Cardiac muscle cell (in vitro differentiated cells and primary cell): Measurements from ENCODE around the gene SRRM3. TPM values are rescaled to one million over a fixed set of nuclear protein-coding genes. Genes with fewer than 3 reads are reported as not detected.
A peak's percentile ranks its signal among the peaks of the same experiment; 100 is the strongest.

ENCODE experiments used
- DNase-seq, 2 donors: peaks; one replicate each; pipeline versions ENCODE4 v3.0.0 to v3.0.0-alpha.2; 2010 to 2017; ENCODE audit warnings: low read depth in 1 of 2, low spot score in 1 of 2
- H3K27ac ChIP-seq: fragments of 200-600 bp; sonication (generic); 2 replicates; pipeline ENCODE4 v1.5.1; 2016
- H3K27me3 ChIP-seq: fragments of 200-600 bp; sonication (generic); 2 replicates; pipeline ENCODE4 v1.6.0; 2016; ENCODE audit warnings: control low read depth
- H3K36me3 ChIP-seq: fragments of 200-600 bp; sonication (generic); 2 replicates; pipeline ENCODE4 v1.5.1; 2016; ENCODE audit warnings: control low read depth
- H3K4me1 ChIP-seq: fragments of 200-600 bp; sonication (generic); 2 replicates; pipeline ENCODE4 v1.8.1; 2017; ENCODE audit warnings: low read depth, mild to moderate bottlenecking, mixed run types
- H3K4me3 ChIP-seq: fragments of 200-600 bp; sonication (generic); 2 replicates; pipeline ENCODE4 v1.5.1; 2016; ENCODE audit warnings: mild to moderate bottlenecking
- H3K9me3 ChIP-seq: fragments of 200-600 bp; sonication (generic); 2 replicates; pipeline ENCODE4 v1.5.1; 2017; ENCODE audit warnings: low read depth, mild to moderate bottlenecking, control low read depth
- polyA plus RNA-seq: library from polyadenylated mRNA; unstranded; fragments of >200 nt; fragmentation: Nextera tagmentation; extraction: Ambion mirVana; gene quantifications from 2 replicates; pipeline ENCODE4 v1.2.1, GENCODE V29; 2016
- total RNA-seq: library from RNA; depleted of rRNA; stranded (reverse); fragments of >200 nt; gene quantifications from 2 replicates; pipeline ENCODE4 v1.2.3, GENCODE V29; 2016
- TF ChIP-seq, protein P1 (sequence below): IDR thresholded peaks from 2 replicates; pipeline ENCODE4 v1.5.1; 2012; ENCODE audit warnings: low read depth, mild to moderate bottlenecking, low read length

Gene SRRM3
- total and polyA plus RNA-seq, 2 experiments from 2014 or later, result 0.89 to 2.7 TPM

DNA sequence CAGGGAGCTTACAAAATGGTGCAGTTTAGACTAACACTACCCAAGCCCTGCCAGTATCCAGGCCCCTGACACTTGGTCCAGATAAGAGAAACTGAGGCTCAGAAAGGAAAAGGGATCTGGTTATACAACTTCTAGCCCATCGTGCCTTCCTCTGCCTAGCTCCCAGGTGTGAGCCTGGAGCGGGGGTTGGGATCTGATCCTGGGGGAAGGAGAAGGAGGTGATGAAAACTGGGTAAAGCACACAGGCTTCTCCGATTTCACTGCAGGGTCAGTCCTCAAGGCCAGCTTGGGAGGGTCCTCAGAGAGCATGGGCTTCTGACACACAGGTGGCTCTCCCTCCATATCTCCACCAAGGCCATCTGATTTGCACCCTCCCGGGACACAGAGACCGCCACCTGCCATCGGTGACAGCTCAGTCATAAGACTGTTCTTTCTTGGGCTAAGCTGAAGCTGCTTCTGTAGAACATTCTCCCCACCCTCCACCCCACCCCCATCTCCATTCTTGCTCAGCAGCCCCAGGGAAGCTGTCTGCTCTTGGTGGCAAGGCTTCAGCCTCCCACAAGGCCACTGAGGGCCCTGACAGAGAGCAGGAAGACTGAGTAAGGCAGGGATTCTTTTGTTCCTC, 16.4 kb downstream of the SRRM3 start:
- Histone ChIP-seq H3K4me3 (no peak overlapping the region), H3K36me3 (no peaks in the 10 kb centered on the region), H3K27me3 (no peaks in the 10 kb centered on the region), H3K4me1 (peaks cover 6% of the 10 kb centered on the region), H3K27ac (no peak overlapping the region), H3K9me3 (no peaks in the 10 kb centered on the region)
- DNase-seq, result no peak
- TF ChIP-seq, protein P1, sequence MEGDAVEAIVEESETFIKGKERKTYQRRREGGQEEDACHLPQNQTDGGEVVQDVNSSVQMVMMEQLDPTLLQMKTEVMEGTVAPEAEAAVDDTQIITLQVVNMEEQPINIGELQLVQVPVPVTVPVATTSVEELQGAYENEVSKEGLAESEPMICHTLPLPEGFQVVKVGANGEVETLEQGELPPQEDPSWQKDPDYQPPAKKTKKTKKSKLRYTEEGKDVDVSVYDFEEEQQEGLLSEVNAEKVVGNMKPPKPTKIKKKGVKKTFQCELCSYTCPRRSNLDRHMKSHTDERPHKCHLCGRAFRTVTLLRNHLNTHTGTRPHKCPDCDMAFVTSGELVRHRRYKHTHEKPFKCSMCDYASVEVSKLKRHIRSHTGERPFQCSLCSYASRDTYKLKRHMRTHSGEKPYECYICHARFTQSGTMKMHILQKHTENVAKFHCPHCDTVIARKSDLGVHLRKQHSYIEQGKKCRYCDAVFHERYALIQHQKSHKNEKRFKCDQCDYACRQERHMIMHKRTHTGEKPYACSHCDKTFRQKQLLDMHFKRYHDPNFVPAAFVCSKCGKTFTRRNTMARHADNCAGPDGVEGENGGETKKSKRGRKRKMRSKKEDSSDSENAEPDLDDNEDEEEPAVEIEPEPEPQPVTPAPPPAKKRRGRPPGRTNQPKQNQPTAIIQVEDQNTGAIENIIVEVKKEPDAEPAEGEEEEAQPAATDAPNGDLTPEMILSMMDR, result no peak

DNA sequence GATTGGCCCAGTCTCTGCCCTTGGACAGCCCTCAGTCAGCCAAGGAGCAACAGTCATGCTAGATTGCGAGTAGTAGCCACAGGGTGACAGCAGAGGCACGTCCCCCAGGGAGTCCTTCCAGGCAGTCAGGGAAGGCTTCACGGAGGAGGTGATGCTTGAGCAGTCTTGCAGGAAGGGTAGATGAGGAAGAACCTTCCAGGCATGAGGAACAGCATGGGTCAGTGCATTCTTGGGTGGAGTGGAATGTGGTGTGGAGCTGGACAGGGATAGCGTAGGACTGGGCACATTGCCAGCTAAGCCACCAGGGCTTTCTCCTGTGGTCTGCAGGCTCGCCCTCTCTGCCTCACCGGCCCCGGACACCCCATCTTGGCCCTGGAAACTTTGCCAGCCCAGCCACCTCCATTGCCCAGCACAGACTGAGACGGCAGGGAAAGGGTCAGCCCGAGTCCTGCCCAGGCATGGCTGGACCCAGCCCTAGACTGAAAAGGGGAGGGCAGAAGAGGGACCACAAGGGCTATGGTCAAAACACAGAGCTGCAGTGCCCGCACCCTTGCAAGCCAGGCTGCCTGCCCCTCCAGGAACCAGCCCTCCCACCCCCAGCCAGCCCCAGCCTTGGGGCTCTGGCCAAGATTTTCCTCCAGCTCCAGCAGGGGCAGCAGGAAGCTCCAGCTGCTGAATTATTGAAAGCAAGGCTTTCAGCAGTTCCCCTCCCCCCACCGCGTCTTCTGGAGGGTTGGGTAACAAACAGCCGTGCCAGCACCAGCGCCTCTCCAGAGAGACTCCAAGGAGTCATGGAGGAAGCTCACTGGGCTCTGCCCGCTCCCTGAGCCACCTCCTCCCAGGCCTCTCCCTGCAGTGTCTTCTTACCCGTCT, 18.7 kb downstream of the SRRM3 start:
- no peak overlapping the region for H3K4me3 ChIP-seq
- H3K36me3 ChIP-seq, result no peaks in the 10 kb centered on the region
- peaks cover 8% of the 10 kb centered on the region for H3K27me3 ChIP-seq
- H3K9me3 ChIP-seq, result no peaks in the 10 kb centered on the region
- peaks cover 6% of the 10 kb centered on the region for H3K4me1 ChIP-seq
- H3K27ac ChIP-seq, result no peak overlapping the region
- TF ChIP-seq, protein P1, result peak; percentile 27
- DNase-seq, result peak; percentile 28 to 87

DNA sequence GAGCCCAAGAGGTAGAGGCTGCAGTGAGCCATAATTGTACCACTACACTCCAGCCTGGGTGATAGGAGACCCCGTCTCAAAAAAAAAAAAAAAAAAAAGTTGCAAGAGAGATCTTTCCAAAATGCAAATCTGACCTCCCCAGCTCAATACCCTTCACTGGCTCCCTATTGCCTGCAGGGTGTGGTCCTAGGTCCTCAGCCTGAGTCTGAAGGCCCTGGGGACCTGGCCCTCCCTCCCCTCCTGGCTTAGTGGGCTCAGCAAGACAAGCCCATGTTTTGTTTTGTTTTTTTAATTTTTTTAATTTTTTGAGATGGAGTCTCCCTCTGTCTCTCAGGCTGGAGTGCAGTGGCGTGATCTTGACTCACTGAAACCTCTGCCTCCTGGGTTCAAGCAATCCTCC, 20.6 kb downstream of the SRRM3 start:
- no peak for DNase-seq
- H3K4me3 ChIP-seq, result no peak overlapping the region
- H3K4me1 ChIP-seq, result peaks cover 6% of the 10 kb centered on the region
- no peaks in the 10 kb centered on the region for H3K9me3 ChIP-seq
- no peaks in the 10 kb centered on the region for H3K36me3 ChIP-seq
- peaks cover 8% of the 10 kb centered on the region for H3K27me3 ChIP-seq
- TF ChIP-seq, protein P1, result no peak
- H3K27ac ChIP-seq, result no peak overlapping the region

DNA sequence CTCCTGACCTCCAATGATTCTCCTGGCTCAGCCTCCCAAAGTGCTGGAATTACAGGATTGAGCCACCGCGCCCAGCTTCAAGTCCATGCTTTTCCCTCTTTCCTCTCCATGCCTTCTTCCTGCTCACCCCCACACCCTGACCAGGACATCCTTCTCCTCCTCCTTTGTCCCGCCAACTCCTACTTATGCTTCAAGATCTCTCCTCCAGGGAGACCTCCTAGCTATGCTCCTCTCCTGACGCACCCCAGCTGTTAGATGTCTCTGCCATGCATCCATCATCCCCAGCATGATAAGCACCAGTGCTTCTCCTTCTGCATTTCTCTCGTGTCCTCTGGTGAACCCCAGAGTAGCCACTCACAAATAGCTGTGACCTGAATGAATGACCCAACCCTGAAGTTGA, 21.1 kb downstream of the SRRM3 start:
- no peaks in the 10 kb centered on the region for H3K9me3 ChIP-seq
- H3K4me1 ChIP-seq, result peaks cover 6% of the 10 kb centered on the region
- H3K4me3 ChIP-seq, result no peak overlapping the region
- H3K27me3 ChIP-seq, result peaks cover 8% of the 10 kb centered on the region
- no peak overlapping the region for H3K27ac ChIP-seq
- no peak for DNase-seq
- no peaks in the 10 kb centered on the region for H3K36me3 ChIP-seq
- TF ChIP-seq, protein P1, result no peak

DNA sequence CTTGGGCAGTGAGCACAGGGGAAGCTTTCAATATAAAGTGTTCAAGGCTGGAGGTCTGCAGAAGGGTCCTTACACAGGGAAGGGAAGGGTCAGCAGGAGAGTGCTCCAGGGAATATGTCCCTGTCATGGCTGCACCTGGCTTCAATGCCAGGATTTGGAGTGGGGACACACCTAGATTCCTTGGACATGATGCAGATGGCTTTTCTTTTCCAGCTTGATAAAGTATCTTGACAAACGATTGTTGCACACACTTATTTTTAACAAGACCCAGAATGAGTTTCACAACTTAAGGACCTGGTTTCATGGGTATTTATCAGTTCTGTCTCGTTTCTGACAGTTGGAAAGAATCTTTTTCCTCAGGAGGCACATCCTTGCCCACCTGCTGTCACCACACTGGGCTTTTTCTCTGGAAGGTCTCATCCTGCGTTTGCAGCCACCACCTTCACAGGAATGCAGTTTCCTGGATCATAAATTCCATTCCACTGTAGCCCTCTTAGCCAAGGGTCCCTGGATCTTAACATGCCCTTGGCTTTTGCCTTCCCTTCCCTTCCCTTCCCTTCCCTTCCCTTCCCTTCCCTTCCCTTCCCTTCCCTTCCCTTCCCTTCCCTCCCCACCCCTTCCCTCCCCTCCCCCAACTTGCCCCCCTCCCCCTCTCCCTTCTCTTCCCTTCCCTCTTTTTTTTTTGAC, 21.7 kb downstream of the SRRM3 start:
- H3K27me3 ChIP-seq, result peaks cover 8% of the 10 kb centered on the region
- no peak for DNase-seq
- TF ChIP-seq, protein P1, result no peak

More for the DNA sequence above, 21.7 kb downstream of the SRRM3 start:
- Histone ChIP-seq H3K4me3 (no peak overlapping the region), H3K36me3 (no peaks in the 10 kb centered on the region), H3K4me1 (no peaks in the 10 kb centered on the region), H3K9me3 (no peaks in the 10 kb centered on the region), H3K27ac (no peak overlapping the region)
